HG03280 (cell line): ENCODE measurements around the gene TRIM27.
"Not testable (repeated sequence)": the region's sequence is repeated elsewhere in the genome, so short reads cannot be mapped to it uniquely, and the experiment has no call there.

Experiments used
- ATAC-seq: cut with Tn5 transposase; IDR thresholded peaks from one replicate; pipeline ENCODE4 v1.9.1; 2021; ENCODE audit warnings: mild to moderate bottlenecking, moderate library complexity; ENCODE audit not compliant: unreplicated experiment

TRIM27 gene

GRCh38 chr6:28866205-28867085, 57.3 kb downstream of the TRIM27 start:
- peak; percentile 60 for ATAC-seq

GRCh38 chr6:28865401-28866204, 58.2 kb downstream of the TRIM27 start:
- no peak for ATAC-seq

GRCh38 chr6:28864326-28864923, 59.4 kb downstream of the TRIM27 start:
- ATAC-seq: no peak

GRCh38 chr6:28863604-28864325, 60.0 kb downstream of the TRIM27 start:
- ATAC-seq: no peak

- ATAC-seq: no peak
Measured at GRCh38 chr6:28862077-28862476, 61.7 kb downstream of the TRIM27 start.

GRCh38 chr6:28861339-28861738, 62.4 kb downstream of the TRIM27 start:
- no peak for ATAC-seq

GRCh38 chr6:28860581-28860980, 63.2 kb downstream of the TRIM27 start:
- no peak for ATAC-seq

GRCh38 chr6:28858963-28859362, 64.8 kb downstream of the TRIM27 start:
- no peak for ATAC-seq

GRCh38 chr6:28856620-28857005, 67.2 kb downstream of the TRIM27 start:
- no peak for ATAC-seq

- ATAC-seq: not testable (repeated sequence)
Measured at GRCh38 chr6:28854405-28854804, 69.4 kb downstream of the TRIM27 start.
